ENCODE data around the gene ALKBH5. TPM values are rescaled to one million over a fixed set of nuclear protein-coding genes. Genes with fewer than 3 reads are reported as not detected.

Gene ALKBH5
- total RNA-seq, 1 experiment from 2014 or later = 69.5 TPM

DNA sequence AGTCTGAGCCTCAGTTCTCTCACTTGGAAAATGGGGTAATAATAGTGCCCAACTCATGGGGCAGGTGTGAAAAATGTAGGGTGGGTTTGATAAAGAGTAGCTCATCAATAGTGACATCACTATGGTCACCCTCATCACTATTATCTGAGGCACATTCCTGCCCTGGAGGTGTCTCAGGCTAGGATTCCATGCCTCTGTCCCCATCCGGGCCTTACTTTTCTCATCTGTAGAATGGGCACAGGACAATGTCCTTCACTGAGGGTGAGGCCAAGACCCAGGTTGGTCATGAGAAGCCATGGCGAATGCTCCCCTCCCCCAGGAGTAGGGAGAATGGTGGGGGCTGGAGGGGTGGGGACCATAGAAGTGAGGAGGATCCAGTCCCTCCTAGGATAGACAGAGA is 44.5 kb upstream of the ALKBH5 start:
- ChIA-PET CTCF (interaction anchor here (0.6 to 0.8 kb wide), 2 partner anchors 22 to 98 kb away, joined by 3 to 4 read pairs; no protein-coding TSS in a partner anchor), POLR2A (interaction anchor here (1.7 kb wide), 1 partner anchor 43 kb away, joined by 5 read pairs; no protein-coding TSS in a partner anchor)
- Mint-ChIP-seq H3K9me3 (ENCODE audit: unreplicated experiment) (no peaks in the 10 kb centered on the region), H3K36me3 (ENCODE audit: insufficient read depth, unreplicated experiment) (no peaks in the 10 kb centered on the region), H3K27ac (ENCODE audit: low read depth, unreplicated experiment) (no peak overlapping the region), H3K27me3 (ENCODE audit: insufficient read depth, unreplicated experiment) (no peaks in the 10 kb centered on the region), H3K4me1 (ENCODE audit: insufficient read depth, unreplicated experiment) (no peaks in the 10 kb centered on the region), H3K4me3 (ENCODE audit: unreplicated experiment) (no peak overlapping the region)
- no TSS peak for BruUV-seq (replicated peaks)
- DNase-seq (ENCODE audit: unreplicated experiment) = no peak
- TF ChIP-seq, protein P1, sequence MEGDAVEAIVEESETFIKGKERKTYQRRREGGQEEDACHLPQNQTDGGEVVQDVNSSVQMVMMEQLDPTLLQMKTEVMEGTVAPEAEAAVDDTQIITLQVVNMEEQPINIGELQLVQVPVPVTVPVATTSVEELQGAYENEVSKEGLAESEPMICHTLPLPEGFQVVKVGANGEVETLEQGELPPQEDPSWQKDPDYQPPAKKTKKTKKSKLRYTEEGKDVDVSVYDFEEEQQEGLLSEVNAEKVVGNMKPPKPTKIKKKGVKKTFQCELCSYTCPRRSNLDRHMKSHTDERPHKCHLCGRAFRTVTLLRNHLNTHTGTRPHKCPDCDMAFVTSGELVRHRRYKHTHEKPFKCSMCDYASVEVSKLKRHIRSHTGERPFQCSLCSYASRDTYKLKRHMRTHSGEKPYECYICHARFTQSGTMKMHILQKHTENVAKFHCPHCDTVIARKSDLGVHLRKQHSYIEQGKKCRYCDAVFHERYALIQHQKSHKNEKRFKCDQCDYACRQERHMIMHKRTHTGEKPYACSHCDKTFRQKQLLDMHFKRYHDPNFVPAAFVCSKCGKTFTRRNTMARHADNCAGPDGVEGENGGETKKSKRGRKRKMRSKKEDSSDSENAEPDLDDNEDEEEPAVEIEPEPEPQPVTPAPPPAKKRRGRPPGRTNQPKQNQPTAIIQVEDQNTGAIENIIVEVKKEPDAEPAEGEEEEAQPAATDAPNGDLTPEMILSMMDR (IDR thresholded peaks at IDR 0.05; ENCODE audit: unreplicated experiment) = no peak
- intact Hi-C loops (cut with micrococcal nuclease) = no loop called here

DNA sequence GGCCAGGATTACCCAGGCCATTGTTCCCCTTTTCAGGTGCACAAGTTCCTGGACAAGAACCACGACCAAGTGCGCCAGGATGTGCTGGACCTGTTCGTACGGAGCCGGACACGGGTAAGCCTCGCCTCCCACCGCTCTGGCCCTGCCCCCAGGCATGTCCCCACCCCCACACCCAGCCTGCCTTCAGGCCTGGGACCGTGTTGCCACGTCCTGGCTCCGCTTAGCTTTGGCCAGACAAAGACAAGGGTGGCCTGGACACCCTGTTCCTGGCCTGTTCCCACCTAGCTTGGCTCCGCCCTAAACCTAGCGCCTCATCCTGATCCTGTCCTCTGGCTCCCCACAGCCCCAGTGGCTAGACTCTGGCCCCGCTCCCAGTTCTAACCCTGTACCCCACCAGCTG is 44.1 kb upstream of the ALKBH5 start:
- Mint-ChIP-seq H3K4me1 (ENCODE audit: insufficient read depth, unreplicated experiment) (no peaks in the 10 kb centered on the region), H3K4me3 (ENCODE audit: unreplicated experiment) (no peak overlapping the region), H3K9me3 (ENCODE audit: unreplicated experiment) (no peaks in the 10 kb centered on the region), H3K27me3 (ENCODE audit: insufficient read depth, unreplicated experiment) (no peaks in the 10 kb centered on the region), H3K27ac (ENCODE audit: low read depth, unreplicated experiment) (no peak overlapping the region), H3K36me3 (ENCODE audit: insufficient read depth, unreplicated experiment) (no peaks in the 10 kb centered on the region)
- ChIA-PET CTCF (interaction anchor here (0.6 to 1.3 kb wide), 3 partner anchors 22 to 97 kb away, joined by 3 to 4 read pairs (median 3); no protein-coding TSS in a partner anchor), POLR2A (no interaction called here)
- TF ChIP-seq, protein P1 (IDR thresholded peaks at IDR 0.05; ENCODE audit: unreplicated experiment) = no peak
- no TSS peak for BruUV-seq (replicated peaks)
- no peak for DNase-seq (ENCODE audit: unreplicated experiment)
- intact Hi-C loops (cut with micrococcal nuclease) = no loop called here

DNA sequence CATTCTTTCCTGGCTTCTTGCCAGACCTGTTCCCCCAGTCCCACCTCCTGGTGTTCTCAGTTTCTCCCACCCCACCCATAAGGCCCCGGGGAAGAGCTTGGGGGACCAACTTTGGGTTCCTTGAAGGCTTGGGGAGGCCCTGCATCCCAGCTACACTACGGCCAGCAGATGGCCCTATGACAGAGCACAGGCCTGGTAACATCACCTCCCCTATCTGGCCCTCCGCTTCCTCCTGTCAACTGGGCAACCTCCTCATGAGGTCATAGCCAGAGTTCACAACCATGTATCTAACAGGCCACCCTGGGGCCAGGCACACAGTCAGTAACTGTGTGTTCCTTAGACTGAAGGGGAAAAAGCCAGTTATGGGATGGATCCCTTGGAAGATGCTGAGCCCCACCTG is 43.7 kb upstream of the ALKBH5 start:
- no TSS peak for BruUV-seq (replicated peaks)
- intact Hi-C loops (cut with micrococcal nuclease) = loop anchor here (2.0 to 10.0 kb wide), 2 partner anchors 45 to 75 kb away; no protein-coding TSS in a partner anchor
- Mint-ChIP-seq H3K27me3 (ENCODE audit: insufficient read depth, unreplicated experiment) (no peaks in the 10 kb centered on the region), H3K4me3 (ENCODE audit: unreplicated experiment) (no peak overlapping the region), H3K36me3 (ENCODE audit: insufficient read depth, unreplicated experiment) (no peaks in the 10 kb centered on the region), H3K9me3 (ENCODE audit: unreplicated experiment) (no peaks in the 10 kb centered on the region), H3K27ac (ENCODE audit: low read depth, unreplicated experiment) (no peak overlapping the region), H3K4me1 (ENCODE audit: insufficient read depth, unreplicated experiment) (no peaks in the 10 kb centered on the region)
- ChIA-PET CTCF (interaction anchor here (0.8 to 1.3 kb wide), 3 partner anchors 20 to 46 kb away, joined by 3 to 4 read pairs (median 3); no protein-coding TSS in a partner anchor), POLR2A (no interaction called here)
- no peak for DNase-seq (ENCODE audit: unreplicated experiment)
- TF ChIP-seq, protein P1 (IDR thresholded peaks at IDR 0.05; ENCODE audit: unreplicated experiment) = no peak

DNA sequence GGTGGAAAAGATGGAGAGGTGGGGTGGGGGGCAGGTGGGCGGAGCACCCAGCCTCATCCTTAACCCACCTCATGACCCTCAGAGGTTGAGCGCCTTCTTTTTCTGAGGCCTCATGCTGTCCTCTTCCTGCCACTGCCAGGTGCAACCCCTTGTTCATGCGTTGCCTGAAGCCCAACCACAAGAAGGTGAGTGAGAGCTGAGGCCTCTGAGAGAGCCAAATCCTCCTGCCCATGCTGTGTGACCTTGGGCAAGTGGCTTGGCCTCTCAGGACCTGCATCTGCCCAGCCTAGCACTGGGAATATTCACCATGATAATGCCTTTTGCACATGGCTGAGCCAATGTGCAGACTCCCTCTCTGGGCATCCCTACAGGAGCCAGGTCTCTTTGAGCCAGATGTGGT is 43.0 kb upstream of the ALKBH5 start:
- intact Hi-C loops (cut with micrococcal nuclease) = loop anchor here (1.0 to 10.0 kb wide), 3 partner anchors 44 to 74 kb away; no protein-coding TSS in a partner anchor
- Mint-ChIP-seq H3K4me3 (ENCODE audit: unreplicated experiment) (no peak overlapping the region), H3K36me3 (ENCODE audit: insufficient read depth, unreplicated experiment) (no peaks in the 10 kb centered on the region), H3K4me1 (ENCODE audit: insufficient read depth, unreplicated experiment) (no peaks in the 10 kb centered on the region), H3K27ac (ENCODE audit: low read depth, unreplicated experiment) (no peak overlapping the region), H3K27me3 (ENCODE audit: insufficient read depth, unreplicated experiment) (no peaks in the 10 kb centered on the region), H3K9me3 (ENCODE audit: unreplicated experiment) (no peaks in the 10 kb centered on the region)
- CTCF ChIA-PET = interaction anchor here (0.6 to 2.5 kb wide), 11 partner anchors 9 to 236 kb away, joined by 3 to 25 read pairs (median 3); no protein-coding TSS in a partner anchor
- no TSS peak for BruUV-seq (replicated peaks)
- POLR2A ChIA-PET = no interaction called here
- DNase-seq (ENCODE audit: unreplicated experiment) = no peak
- TF ChIP-seq, protein P1 (IDR thresholded peaks at IDR 0.05; ENCODE audit: unreplicated experiment) = no peak
